Fibroblast of lung (primary cell): Measurements from ENCODE around the gene EEF2K. TPM values are rescaled to one million over a fixed set of nuclear protein-coding genes. Genes with fewer than 3 reads are reported as not detected.

Experiments used
- DNase-seq, 2 donors: peaks; one replicate each; pipeline versions ENCODE4 v3.0.0 to v3.0.0-alpha.2; 2010; ENCODE audit warnings: low read depth in 2 of 2
- H2AFZ ChIP-seq: 2 replicates; pipeline ENCODE4 v1.5.1; 2012; ENCODE audit warnings: low read length, control low read depth, inconsistent platforms
- H3K27ac ChIP-seq: 2 replicates; pipeline ENCODE4 v1.5.1; 2011; ENCODE audit warnings: low read length, control low read depth; ENCODE audit not compliant: insufficient read depth
- H3K27me3 ChIP-seq: 2 replicates; pipeline ENCODE4 v1.5.1; 2011; ENCODE audit warnings: mild to moderate bottlenecking, low read length; ENCODE audit not compliant: control insufficient read depth, insufficient read depth
- H3K36me3 ChIP-seq: 2 replicates; pipeline ENCODE4 v1.5.1; 2011; ENCODE audit warnings: low read length; ENCODE audit not compliant: control insufficient read depth, insufficient read depth
- H3K4me1 ChIP-seq: 2 replicates; pipeline ENCODE4 v1.5.1; 2011; ENCODE audit warnings: low read length; ENCODE audit not compliant: control insufficient read depth, insufficient read depth; ENCODE audit errors: extremely low read depth
- H3K4me2 ChIP-seq: 2 replicates; pipeline ENCODE4 v1.5.1; 2011; ENCODE audit warnings: low read length, control low read depth; ENCODE audit not compliant: insufficient read depth; ENCODE audit errors: extremely low read depth
- H3K4me3 ChIP-seq, 4 experiments: fragments of 200-600 bp in 1 of 4; sonication (generic) in 1 of 4; replicated peaks in 1 of 4; 2 replicates each; pipeline ENCODE4 v1.5.1; 2011 to 2016; ENCODE audit warnings: low read length in 4 of 4, low read depth in 3 of 4, mild to moderate bottlenecking in 3 of 4, control low read depth in 2 of 4, inconsistent platforms in 1 of 4, mixed read lengths in 1 of 4; ENCODE audit not compliant: insufficient read depth in 1 of 4; ENCODE audit errors: control extremely low read depth in 1 of 4
- H3K79me2 ChIP-seq: 2 replicates; pipeline ENCODE4 v1.5.1; 2012; ENCODE audit warnings: mild to moderate bottlenecking, low read length, inconsistent platforms; ENCODE audit not compliant: control insufficient read depth, insufficient read depth
- H3K9ac ChIP-seq: 2 replicates; pipeline ENCODE4 v1.5.1; 2011; ENCODE audit warnings: mild to moderate bottlenecking, low read length, control low read depth; ENCODE audit not compliant: insufficient read depth
- H3K9me3 ChIP-seq: 2 replicates; pipeline ENCODE4 v1.5.1; 2012; ENCODE audit warnings: low read depth, low read length; ENCODE audit not compliant: control insufficient read depth, insufficient read depth
- H4K20me1 ChIP-seq: 2 replicates; pipeline ENCODE4 v1.5.1; 2011; ENCODE audit warnings: low read length; ENCODE audit not compliant: control insufficient read depth, insufficient read depth; ENCODE audit errors: extremely low read depth
- EZH2 ChIP-seq: IDR thresholded peaks from 2 replicates; pipeline ENCODE4 v1.5.1; 2012; ENCODE audit warnings: low read length, control low read depth, mild to moderate bottlenecking; ENCODE audit errors: missing control alignments
- polyA plus RNA-seq, 2 donors: library from polyadenylated mRNA; depleted of rRNA in 1 of 2; stranded (reverse) in 1 of 2; unstranded in 1 of 2; fragments of >200 nt; gene quantifications; 2 replicates each; pipeline ENCODE4 v1.2.1, GENCODE V29; 2011 to 2012; ENCODE audit warnings: missing spikeins in 1 of 2
- total RNA-seq: library from RNA; depleted of rRNA; stranded (reverse); fragments of >200 nt; gene quantifications from 2 replicates; pipeline ENCODE4 v1.2.1, GENCODE V29; 2014
- TF ChIP-seq, protein P1 (sequence below), 2 donors: IDR thresholded peaks in 1 of 2; conservative IDR thresholded peaks in 1 of 2; 1 replicate in 1 of 2; 2 replicates in 1 of 2; pipeline ENCODE4 v1.5.1; 2011 to 2012; ENCODE audit warnings: low read length in 2 of 2, control low read depth in 1 of 2, inconsistent platforms in 1 of 2, low read depth in 1 of 2, mild to moderate bottlenecking in 1 of 2

Gene EEF2K
- total and polyA plus RNA-seq, 2 donors (not counting 1 experiment from before 2014, with no cell fraction given) = 8.9 to 22.6 TPM

DNA sequence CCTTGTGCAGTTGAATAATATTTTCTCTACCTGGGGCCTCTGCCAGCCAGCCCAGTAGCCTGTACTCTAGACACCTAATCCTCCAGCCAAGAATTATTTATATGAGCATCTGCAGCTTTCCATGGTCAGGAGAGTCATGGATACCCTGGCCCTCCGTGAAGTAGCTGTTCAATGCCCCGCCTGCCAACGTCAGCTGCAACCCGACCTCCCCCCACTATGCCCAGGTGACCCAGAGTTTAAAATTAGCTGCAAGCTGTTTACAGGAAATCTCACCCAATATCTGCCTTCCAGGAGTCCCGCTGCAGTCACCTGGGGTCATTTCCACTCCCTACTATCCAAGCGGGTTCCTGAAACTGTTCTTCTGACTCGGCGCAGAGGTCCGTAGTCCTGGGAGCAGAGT is 31.4 kb upstream of the EEF2K start:
- peaks cover 2% of the 10 kb centered on the region for H3K27me3 ChIP-seq
- no peak overlapping the region for H3K4me2 ChIP-seq
- no peaks in the 10 kb centered on the region for H3K9me3 ChIP-seq
- no peak overlapping the region for H3K9ac ChIP-seq
- no peaks in the 10 kb centered on the region for H3K4me1 ChIP-seq
- H2AFZ ChIP-seq = no peak overlapping the region
- no peak overlapping the region for H3K27ac ChIP-seq
- H3K4me3 ChIP-seq = no peak overlapping the region
- no peaks in the 10 kb centered on the region for H4K20me1 ChIP-seq
- no peaks in the 10 kb centered on the region for H3K36me3 ChIP-seq
- no peak for DNase-seq
- TF ChIP-seq EZH2 = no peak
- TF ChIP-seq, protein P1, sequence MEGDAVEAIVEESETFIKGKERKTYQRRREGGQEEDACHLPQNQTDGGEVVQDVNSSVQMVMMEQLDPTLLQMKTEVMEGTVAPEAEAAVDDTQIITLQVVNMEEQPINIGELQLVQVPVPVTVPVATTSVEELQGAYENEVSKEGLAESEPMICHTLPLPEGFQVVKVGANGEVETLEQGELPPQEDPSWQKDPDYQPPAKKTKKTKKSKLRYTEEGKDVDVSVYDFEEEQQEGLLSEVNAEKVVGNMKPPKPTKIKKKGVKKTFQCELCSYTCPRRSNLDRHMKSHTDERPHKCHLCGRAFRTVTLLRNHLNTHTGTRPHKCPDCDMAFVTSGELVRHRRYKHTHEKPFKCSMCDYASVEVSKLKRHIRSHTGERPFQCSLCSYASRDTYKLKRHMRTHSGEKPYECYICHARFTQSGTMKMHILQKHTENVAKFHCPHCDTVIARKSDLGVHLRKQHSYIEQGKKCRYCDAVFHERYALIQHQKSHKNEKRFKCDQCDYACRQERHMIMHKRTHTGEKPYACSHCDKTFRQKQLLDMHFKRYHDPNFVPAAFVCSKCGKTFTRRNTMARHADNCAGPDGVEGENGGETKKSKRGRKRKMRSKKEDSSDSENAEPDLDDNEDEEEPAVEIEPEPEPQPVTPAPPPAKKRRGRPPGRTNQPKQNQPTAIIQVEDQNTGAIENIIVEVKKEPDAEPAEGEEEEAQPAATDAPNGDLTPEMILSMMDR (conservative IDR thresholded peaks at IDR 0.05 in 1 of 2, IDR thresholded peaks at IDR 0.05 in 1 of 2; ENCODE audit: low read depth in 1 of 2, low read length in 2 of 2) = no peak
- no peaks in the 10 kb centered on the region for H3K79me2 ChIP-seq

DNA sequence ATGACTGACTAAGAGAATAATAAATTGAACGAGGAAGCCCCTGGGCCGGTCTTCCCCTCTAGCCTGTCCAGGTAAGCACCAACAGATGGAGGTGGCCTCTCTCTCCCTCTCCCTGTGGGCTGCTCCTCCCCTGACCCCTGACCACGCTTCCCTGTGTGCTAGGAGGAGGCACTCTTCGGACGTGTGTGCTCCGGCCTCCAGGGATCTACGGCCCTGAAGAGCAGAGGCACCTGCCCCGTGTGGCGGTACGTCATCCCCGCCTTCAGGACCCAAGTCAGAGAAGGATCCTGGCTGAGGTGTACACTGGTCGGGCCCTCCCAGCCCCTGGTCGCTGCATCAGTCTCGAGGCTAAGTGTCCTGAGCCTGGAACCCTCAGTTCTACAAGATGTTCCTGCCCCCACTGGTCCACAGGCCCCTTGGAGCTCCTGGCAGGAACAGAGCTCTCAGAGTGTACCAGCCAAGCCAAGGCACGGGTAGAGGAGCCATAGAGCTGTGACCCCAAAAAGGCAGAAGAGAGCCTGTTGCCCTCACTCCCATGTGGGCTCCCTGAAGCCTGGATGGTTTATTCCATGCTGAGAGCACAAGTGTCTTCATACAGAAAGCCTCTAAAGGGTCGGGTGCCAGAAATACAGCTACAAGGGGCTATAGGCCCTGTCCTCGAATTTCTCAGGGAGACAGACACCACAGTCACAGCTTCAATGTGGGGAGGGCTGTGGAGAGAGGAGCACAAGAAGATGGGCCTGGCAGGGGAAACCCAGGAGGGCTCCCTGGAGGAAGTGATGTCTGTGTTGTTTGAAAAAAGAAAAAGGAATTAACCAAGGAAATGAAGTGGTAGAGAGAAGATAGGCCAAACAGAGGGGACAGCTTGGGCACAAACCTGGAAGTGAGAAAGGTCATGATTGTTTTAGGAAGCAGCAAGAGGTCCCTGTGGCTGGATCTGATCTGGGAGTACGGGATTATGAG is 27.8 kb upstream of the EEF2K start:
- DNase-seq = no peak
- Histone ChIP-seq H3K27ac (no peak overlapping the region), H2AFZ (no peak overlapping the region)

DNA sequence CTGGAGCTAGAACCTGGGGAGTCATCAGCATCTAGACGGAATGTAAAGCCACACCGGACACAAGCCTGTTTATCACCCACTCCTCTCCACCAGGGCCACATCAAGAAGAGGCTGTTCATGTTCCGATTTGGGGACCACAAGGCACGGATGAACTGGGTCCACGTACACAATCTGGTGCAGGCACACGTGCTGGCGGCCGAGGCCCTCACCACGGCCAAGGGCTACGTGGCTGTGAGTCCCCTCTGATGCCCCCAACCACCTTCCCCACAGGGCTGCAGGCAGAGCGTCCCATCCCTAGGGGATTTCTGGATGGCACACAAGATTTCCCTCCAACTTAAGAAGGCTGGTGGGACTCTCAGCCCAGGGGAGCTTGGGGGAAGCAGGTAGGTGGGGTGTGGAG is 24.7 kb upstream of the EEF2K start:
- H3K27ac ChIP-seq = no peak overlapping the region
- H3K27me3 ChIP-seq = peaks cover 2% of the 10 kb centered on the region

More for the DNA sequence above, 27.8 kb upstream of the EEF2K start:
- H3K4me3 ChIP-seq = no peak overlapping the region
- TF ChIP-seq, protein P1 (conservative IDR thresholded peaks at IDR 0.05 in 1 of 2, IDR thresholded peaks at IDR 0.05 in 1 of 2; ENCODE audit: low read depth in 1 of 2, low read length in 2 of 2) = no peak
- no peak for TF ChIP-seq EZH2
- no peaks in the 10 kb centered on the region for H3K79me2 ChIP-seq
- no peaks in the 10 kb centered on the region for H3K9me3 ChIP-seq
- H3K27me3 ChIP-seq = peaks cover 2% of the 10 kb centered on the region
- H3K36me3 ChIP-seq = no peaks in the 10 kb centered on the region
- H3K9ac ChIP-seq = no peak overlapping the region
- H3K4me2 ChIP-seq = no peak overlapping the region
- H3K4me1 ChIP-seq = no peaks in the 10 kb centered on the region
- H4K20me1 ChIP-seq = no peaks in the 10 kb centered on the region

More for the DNA sequence above, 24.7 kb upstream of the EEF2K start:
- TF ChIP-seq, protein P1 (conservative IDR thresholded peaks at IDR 0.05 in 1 of 2, IDR thresholded peaks at IDR 0.05 in 1 of 2; ENCODE audit: low read depth in 1 of 2, low read length in 2 of 2) = no peak
- TF ChIP-seq EZH2 = no peak
- no peak for DNase-seq
- Histone ChIP-seq H3K79me2 (no peaks in the 10 kb centered on the region), H3K9ac (no peak overlapping the region), H3K4me1 (no peaks in the 10 kb centered on the region), H3K36me3 (no peaks in the 10 kb centered on the region), H3K4me3 (no peak overlapping the region), H2AFZ (no peak overlapping the region), H4K20me1 (no peaks in the 10 kb centered on the region), H3K9me3 (no peaks in the 10 kb centered on the region), H3K4me2 (no peak overlapping the region)
